HUES6 (cell line): ENCODE measurements around the gene CLEC14A.

Experiments used
- H3K27ac ChIP-seq: 2 replicates; pipeline ENCODE4 v1.7.0; 2013; ENCODE audit warnings: low read depth, mild to moderate bottlenecking, low read length, inconsistent platforms
- H3K27me3 ChIP-seq: 2 replicates; pipeline ENCODE4 v1.6.1; 2013; ENCODE audit warnings: low read length; ENCODE audit not compliant: control insufficient read depth, insufficient read depth
- H3K36me3 ChIP-seq: 2 replicates; pipeline ENCODE4 v1.6.1; 2013; ENCODE audit warnings: low read length; ENCODE audit not compliant: control insufficient read depth, insufficient read depth
- H3K4me1 ChIP-seq: 2 replicates; pipeline ENCODE4 v1.6.1; 2013; ENCODE audit warnings: low read length; ENCODE audit not compliant: control insufficient read depth, insufficient read depth
- H3K4me3 ChIP-seq: 2 replicates; pipeline ENCODE4 v1.5.1; 2013; ENCODE audit warnings: low read depth, low read length
- H3K9ac ChIP-seq: one replicate; pipeline ENCODE4 v1.6.1; 2013; ENCODE audit warnings: mild to moderate bottlenecking, low read length
- H3K9me3 ChIP-seq: 2 replicates; pipeline ENCODE4 v1.6.1; 2013; ENCODE audit warnings: low read depth, low read length; ENCODE audit not compliant: control insufficient read depth, insufficient read depth

The CLEC14A gene

GRCh38 chr14:38212111-38212510 lies 43.8 kb downstream of the CLEC14A start:
- H3K36me3 ChIP-seq = no peaks in the 10 kb centered on the region
- no peak overlapping the region for H3K4me3 ChIP-seq
- peaks cover 99% of the 10 kb centered on the region for H3K27me3 ChIP-seq
- no peak overlapping the region for H3K9ac ChIP-seq
- H3K27ac ChIP-seq = no peak overlapping the region
- peaks cover 35% of the 10 kb centered on the region for H3K4me1 ChIP-seq
- H3K9me3 ChIP-seq = no peaks in the 10 kb centered on the region

- Histone ChIP-seq H3K4me1 (peaks cover 35% of the 10 kb centered on the region), H3K4me3 (peak overlapping the region; percentile 51), H3K27me3 (peaks cover 99% of the 10 kb centered on the region)
Observed at GRCh38 chr14:38211255-38211735, 44.6 kb downstream of the CLEC14A start.

GRCh38 chr14:38210587-38211216 lies 45.2 kb downstream of the CLEC14A start:
- Histone ChIP-seq H3K4me3 (peak overlapping the region; percentile 51), H3K27ac (no peak overlapping the region), H3K9ac (no peak overlapping the region), H3K36me3 (no peaks in the 10 kb centered on the region), H3K4me1 (peaks cover 35% of the 10 kb centered on the region), H3K9me3 (peaks cover 3% of the 10 kb centered on the region; the same call in 1 of the 2 replicates), H3K27me3 (peaks cover 99% of the 10 kb centered on the region)

More at GRCh38 chr14:38211255-38211735, 44.6 kb downstream of the CLEC14A start:
- Histone ChIP-seq H3K9ac (no peak overlapping the region), H3K27ac (no peak overlapping the region), H3K9me3 (no peaks in the 10 kb centered on the region), H3K36me3 (no peaks in the 10 kb centered on the region)

- H3K36me3 ChIP-seq = no peaks in the 10 kb centered on the region
- peak overlapping the region; percentile 51 for H3K4me3 ChIP-seq
- peaks cover 3% of the 10 kb centered on the region; the same call in 1 of the 2 replicates for H3K9me3 ChIP-seq
- peaks cover 98% of the 10 kb centered on the region for H3K27me3 ChIP-seq
- peaks cover 35% of the 10 kb centered on the region for H3K4me1 ChIP-seq
- H3K9ac ChIP-seq = no peak overlapping the region
- H3K27ac ChIP-seq = no peak overlapping the region
Observed at GRCh38 chr14:38209572-38210557, 46.0 kb downstream of the CLEC14A start.

GRCh38 chr14:38208618-38209562 lies 47.0 kb downstream of the CLEC14A start:
- Histone ChIP-seq H3K4me1 (peaks cover 30% of the 10 kb centered on the region), H3K9me3 (peaks cover 3% of the 10 kb centered on the region; the same call in 1 of the 2 replicates), H3K27me3 (peaks cover 89% of the 10 kb centered on the region), H3K9ac (peak overlapping the region; percentile 38), H3K27ac (no peak overlapping the region), H3K36me3 (no peaks in the 10 kb centered on the region), H3K4me3 (peak overlapping the region; percentile 51)

GRCh38 chr14:38207736-38208617 lies 47.9 kb downstream of the CLEC14A start, which contains the start of gene SSTR1:
TSS of gene SSTR1 (plus strand) at chr14:38207904. CDS start at chr14:38209390, 1,486 bp downstream.
- Histone ChIP-seq H3K4me1 (peaks cover 30% of the 10 kb centered on the region), H3K36me3 (no peaks in the 10 kb centered on the region), H3K27me3 (peaks cover 79% of the 10 kb centered on the region), H3K9ac (peak within 1 kb of the TSS; percentile 38), H3K4me3 (peak within 1 kb of the TSS; percentile 51), H3K9me3 (peaks cover 3% of the 10 kb centered on the region; the same call in 1 of the 2 replicates), H3K27ac (no peak within 1 kb of the TSS)

GRCh38 chr14:38207377-38207735 lies 48.5 kb downstream of the CLEC14A start:
- H3K27me3 ChIP-seq = peaks cover 73% of the 10 kb centered on the region
- H3K4me3 ChIP-seq = peak overlapping the region; percentile 51
- peaks cover 30% of the 10 kb centered on the region for H3K4me1 ChIP-seq
- no peak overlapping the region for H3K9ac ChIP-seq
- H3K36me3 ChIP-seq = no peaks in the 10 kb centered on the region
- no peak overlapping the region for H3K27ac ChIP-seq
- H3K9me3 ChIP-seq = peaks cover 3% of the 10 kb centered on the region; the same call in 1 of the 2 replicates

- Histone ChIP-seq H3K4me3 (no peak overlapping the region), H3K36me3 (no peaks in the 10 kb centered on the region), H3K27me3 (peaks cover 68% of the 10 kb centered on the region), H3K9me3 (peaks cover 3% of the 10 kb centered on the region; the same call in 1 of the 2 replicates), H3K27ac (no peak overlapping the region), H3K4me1 (peaks cover 30% of the 10 kb centered on the region), H3K9ac (no peak overlapping the region)
Observed at GRCh38 chr14:38206689-38207376, 49.1 kb downstream of the CLEC14A start.

- peaks cover 61% of the 10 kb centered on the region for H3K27me3 ChIP-seq
- H3K4me1 ChIP-seq = peaks cover 30% of the 10 kb centered on the region
- no peak overlapping the region for H3K27ac ChIP-seq
- peaks cover 3% of the 10 kb centered on the region; the same call in 1 of the 2 replicates for H3K9me3 ChIP-seq
- H3K4me3 ChIP-seq = no peak overlapping the region
- no peaks in the 10 kb centered on the region for H3K36me3 ChIP-seq
- H3K9ac ChIP-seq = no peak overlapping the region
Observed at GRCh38 chr14:38205949-38206665, 49.8 kb downstream of the CLEC14A start.
